Measurements from ENCODE around the gene CALML5.

The CALML5 gene

DNA sequence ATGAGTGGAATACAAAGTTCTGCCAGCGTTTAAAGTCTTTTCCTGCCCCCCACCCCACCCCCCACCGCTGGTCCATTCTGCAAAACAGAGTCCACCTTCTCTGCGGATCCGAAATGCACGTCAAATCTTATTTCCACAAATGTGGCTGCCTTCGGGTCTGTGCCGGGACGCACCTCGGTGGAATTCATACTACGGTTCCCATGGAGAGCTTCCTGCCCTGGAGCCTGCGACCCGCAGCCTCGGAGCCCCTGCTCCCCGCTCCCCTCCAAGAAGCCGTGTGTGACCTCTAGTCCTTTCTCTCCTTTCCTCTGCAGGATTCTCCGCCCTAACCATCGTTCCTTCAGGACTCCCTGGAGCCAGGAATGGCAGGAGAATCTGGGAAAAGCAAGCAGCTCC is 12.5 kb upstream of the CALML5 start:
- in situ Hi-C loops (cut with HindIII; ENCODE audit: low sequenced_read_pairs), result no loop called here
- H3K4me3 ChIP-seq (ENCODE audit: low read depth, low read length), result no peak overlapping the region
- DNase-seq (ENCODE audit: low read depth, low spot score), result no peak
- TF ChIP-seq, protein P1, sequence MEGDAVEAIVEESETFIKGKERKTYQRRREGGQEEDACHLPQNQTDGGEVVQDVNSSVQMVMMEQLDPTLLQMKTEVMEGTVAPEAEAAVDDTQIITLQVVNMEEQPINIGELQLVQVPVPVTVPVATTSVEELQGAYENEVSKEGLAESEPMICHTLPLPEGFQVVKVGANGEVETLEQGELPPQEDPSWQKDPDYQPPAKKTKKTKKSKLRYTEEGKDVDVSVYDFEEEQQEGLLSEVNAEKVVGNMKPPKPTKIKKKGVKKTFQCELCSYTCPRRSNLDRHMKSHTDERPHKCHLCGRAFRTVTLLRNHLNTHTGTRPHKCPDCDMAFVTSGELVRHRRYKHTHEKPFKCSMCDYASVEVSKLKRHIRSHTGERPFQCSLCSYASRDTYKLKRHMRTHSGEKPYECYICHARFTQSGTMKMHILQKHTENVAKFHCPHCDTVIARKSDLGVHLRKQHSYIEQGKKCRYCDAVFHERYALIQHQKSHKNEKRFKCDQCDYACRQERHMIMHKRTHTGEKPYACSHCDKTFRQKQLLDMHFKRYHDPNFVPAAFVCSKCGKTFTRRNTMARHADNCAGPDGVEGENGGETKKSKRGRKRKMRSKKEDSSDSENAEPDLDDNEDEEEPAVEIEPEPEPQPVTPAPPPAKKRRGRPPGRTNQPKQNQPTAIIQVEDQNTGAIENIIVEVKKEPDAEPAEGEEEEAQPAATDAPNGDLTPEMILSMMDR (IDR thresholded peaks at IDR 0.05; ENCODE audit: low read depth, low read length), result no peak

DNA sequence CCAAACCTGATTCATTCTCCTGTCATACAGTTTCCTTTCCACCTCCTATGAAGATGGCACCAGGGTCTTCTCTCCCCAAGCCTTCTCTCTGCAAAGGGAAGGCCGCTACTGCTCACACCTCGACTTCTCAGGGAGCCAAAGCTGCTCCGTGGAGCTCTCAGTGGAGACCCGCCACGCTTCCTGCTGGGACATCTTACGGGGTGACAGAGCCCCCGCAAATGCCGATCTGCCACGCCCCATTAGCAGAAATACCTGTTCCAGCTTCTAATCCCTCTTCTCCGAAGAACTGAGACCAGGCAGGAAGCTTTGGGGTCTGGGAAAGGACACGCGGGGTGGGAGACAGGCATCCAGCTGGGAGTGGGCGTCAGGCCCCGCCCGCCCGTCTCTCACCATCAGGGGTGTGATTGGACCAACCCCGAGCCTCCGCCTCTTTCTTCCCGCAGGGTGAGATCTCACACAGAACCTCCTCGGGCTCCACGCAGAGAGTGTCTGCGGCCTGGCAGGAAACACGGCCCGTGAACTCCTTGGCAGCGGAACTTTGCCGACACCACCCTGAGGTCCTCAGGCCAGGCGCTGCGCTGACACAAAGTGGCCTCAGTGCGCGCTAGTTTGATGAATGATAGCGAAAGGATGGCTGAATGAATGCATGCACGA is 12.0 kb upstream of the CALML5 start:
- TF ChIP-seq, protein P1 (IDR thresholded peaks at IDR 0.05; ENCODE audit: low read depth, low read length), result no peak
- in situ Hi-C loops (cut with HindIII; ENCODE audit: low sequenced_read_pairs), result no loop called here
- no peak for DNase-seq (ENCODE audit: low read depth, low spot score)
- H3K4me3 ChIP-seq (ENCODE audit: low read depth, low read length), result no peak overlapping the region

DNA sequence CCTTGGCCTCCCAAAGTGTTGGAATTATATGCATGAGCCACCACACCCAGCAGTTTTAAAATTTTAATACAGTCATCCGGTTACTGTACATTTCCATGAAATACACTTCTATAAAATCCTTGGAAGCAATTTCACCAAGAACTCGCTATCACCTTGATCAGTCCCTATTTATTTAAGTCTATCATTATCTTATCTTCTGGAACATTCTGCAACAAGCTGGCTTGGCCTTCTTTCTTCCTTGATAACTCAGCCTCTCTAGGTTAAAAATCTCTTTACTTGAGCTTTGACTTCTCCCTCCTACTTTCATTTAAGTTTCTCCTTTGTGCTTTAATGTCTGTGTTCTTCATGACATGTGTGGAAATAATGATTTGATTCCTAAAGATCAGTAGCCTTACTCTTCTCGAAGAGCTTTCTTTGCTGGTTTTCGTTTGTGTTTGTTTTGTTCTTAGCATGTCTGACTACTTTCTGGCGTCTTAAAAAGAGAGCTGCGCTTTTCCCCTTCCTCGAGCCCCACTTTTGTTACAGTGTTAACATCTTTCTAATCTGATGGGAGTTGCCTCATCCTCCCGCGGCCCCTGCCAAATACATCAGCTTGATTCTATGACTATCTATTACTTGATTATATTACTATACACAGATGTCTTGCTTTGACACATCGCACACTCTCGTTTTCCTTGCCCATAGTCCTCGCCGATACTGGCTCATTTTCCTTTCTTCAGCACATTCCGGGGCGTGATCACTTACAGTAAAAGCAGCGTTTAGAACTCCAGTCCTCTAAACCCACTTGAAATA is 11.1 kb upstream of the CALML5 start:
- no peak overlapping the region for H3K4me3 ChIP-seq (ENCODE audit: low read depth, low read length)
- in situ Hi-C loops (cut with HindIII; ENCODE audit: low sequenced_read_pairs), result no loop called here
- TF ChIP-seq, protein P1 (IDR thresholded peaks at IDR 0.05; ENCODE audit: low read depth, low read length), result no peak
- no peak for DNase-seq (ENCODE audit: low read depth, low spot score)

DNA sequence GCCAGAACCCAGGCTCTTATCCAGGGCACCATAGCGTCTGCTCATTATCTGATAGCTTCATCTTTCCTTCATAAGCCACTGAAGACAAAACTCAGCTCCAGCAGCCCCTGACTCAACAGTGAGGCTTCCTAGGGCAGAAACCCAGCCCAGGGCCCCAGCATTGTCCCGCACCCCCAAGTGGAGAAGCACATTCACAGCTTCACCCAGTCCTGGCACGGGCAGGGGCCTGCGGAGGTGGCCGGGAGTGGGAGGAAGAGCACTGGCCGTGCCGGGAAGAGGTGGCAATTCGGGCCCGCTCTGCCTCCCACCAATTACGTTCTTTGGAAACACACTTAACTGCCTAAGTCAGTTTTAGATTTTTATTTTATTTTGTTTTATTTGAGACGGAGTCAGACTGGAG is 10.3 kb upstream of the CALML5 start:
- TF ChIP-seq, protein P1 (IDR thresholded peaks at IDR 0.05; ENCODE audit: low read depth, low read length), result no peak
- H3K4me3 ChIP-seq (ENCODE audit: low read depth, low read length), result no peak overlapping the region
- in situ Hi-C loops (cut with HindIII; ENCODE audit: low sequenced_read_pairs), result no loop called here
- no peak for DNase-seq (ENCODE audit: low read depth, low spot score)

DNA sequence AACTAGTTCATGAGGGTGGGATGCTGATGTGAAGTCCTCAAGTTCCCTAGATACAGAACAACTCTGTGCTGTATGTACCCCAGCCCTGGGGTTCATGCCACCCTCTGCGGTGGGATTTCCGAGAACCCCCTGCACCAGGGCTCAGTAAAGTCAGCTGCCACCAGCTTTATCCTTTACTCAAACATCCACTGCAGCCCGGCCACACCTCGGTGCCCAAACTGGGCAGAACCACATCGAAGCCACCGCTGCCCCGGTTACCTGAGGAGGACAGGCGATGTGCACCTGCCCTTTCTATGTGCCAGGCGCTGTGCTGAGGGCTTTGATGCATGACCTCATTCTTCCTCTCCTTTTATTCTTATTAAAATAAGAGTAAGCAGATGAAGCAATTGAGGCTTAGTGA is 9.9 kb upstream of the CALML5 start:
- TF ChIP-seq, protein P1 (IDR thresholded peaks at IDR 0.05; ENCODE audit: low read depth, low read length), result no peak
- no peak for DNase-seq (ENCODE audit: low read depth, low spot score)
- in situ Hi-C loops (cut with HindIII; ENCODE audit: low sequenced_read_pairs), result no loop called here
- H3K4me3 ChIP-seq (ENCODE audit: low read depth, low read length), result no peak overlapping the region

DNA sequence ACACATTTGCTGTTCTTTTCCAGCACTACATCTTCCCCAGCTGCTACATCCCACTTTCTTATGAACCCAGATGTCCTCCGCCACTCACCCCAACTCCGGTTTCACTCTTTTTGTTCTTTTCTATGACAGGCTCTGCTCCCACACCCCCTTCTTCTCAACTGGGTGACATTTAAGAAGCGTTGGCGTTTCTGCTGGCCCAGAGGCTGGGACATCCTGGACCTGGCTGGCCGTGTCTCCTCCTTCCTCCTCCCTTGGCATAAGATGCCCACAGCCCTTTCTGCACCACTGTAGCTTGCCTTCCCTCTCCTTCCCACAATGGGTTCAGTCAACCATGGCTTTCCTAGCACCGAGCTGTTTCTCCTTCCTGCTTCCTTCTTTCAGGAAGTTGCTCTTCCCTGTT is 9.4 kb upstream of the CALML5 start:
- no peak for DNase-seq (ENCODE audit: low read depth, low spot score)
- no peak overlapping the region for H3K4me3 ChIP-seq (ENCODE audit: low read depth, low read length)
- in situ Hi-C loops (cut with HindIII; ENCODE audit: low sequenced_read_pairs), result no loop called here
- TF ChIP-seq, protein P1 (IDR thresholded peaks at IDR 0.05; ENCODE audit: low read depth, low read length), result no peak
